Stimulated activated CD4-positive, alpha-beta T cell treated with anti-CD3 and anti-CD28 coated beads, Interleukin-4, amount 100 ng/mL, for 48 hours (primary cell): Measurements from ENCODE around the gene PHLDB2.
A peak's percentile ranks its signal among the peaks of the same experiment; 100 is the strongest.

ENCODE experiments used
- DNase-seq, 2 donors: peaks; one replicate each; pipeline ENCODE4 v3.0.0-alpha.2; 2020; ENCODE audit warnings: low read depth in 2 of 2

The PHLDB2 gene

GRCh38 chr3:111999484-112000324 lies 140.6 kb downstream of the PHLDB2 start:
- no peak for DNase-seq

GRCh38 chr3:112000367-112000771 lies 141.3 kb downstream of the PHLDB2 start:
- DNase-seq, result no peak

- no peak for DNase-seq
Observed at GRCh38 chr3:112000966-112001365, 141.9 kb downstream of the PHLDB2 start.

- DNase-seq, result no peak
Observed at GRCh38 chr3:112001526-112001925, 142.5 kb downstream of the PHLDB2 start.

GRCh38 chr3:112002096-112002971 lies 143.3 kb downstream of the PHLDB2 start:
- DNase-seq, result peak in 1 of 2 donors; percentile 26

GRCh38 chr3:112003321-112004080 lies 144.4 kb downstream of the PHLDB2 start:
- no peak for DNase-seq

- no peak for DNase-seq
Observed at GRCh38 chr3:112004187-112004586, 145.1 kb downstream of the PHLDB2 start.

- DNase-seq, result no peak
Observed at GRCh38 chr3:112004669-112005068, 145.6 kb downstream of the PHLDB2 start.

- no peak for DNase-seq
Observed at GRCh38 chr3:112005091-112005672, 146.1 kb downstream of the PHLDB2 start.

GRCh38 chr3:112007633-112008032 lies 148.6 kb downstream of the PHLDB2 start:
- DNase-seq, result no peak

- no peak for DNase-seq
Observed at GRCh38 chr3:112009670-112010069, 150.6 kb downstream of the PHLDB2 start.

- no peak for DNase-seq
Observed at GRCh38 chr3:112010636-112011035, 151.6 kb downstream of the PHLDB2 start.

GRCh38 chr3:112011376-112011940 lies 152.4 kb downstream of the PHLDB2 start:
- no peak for DNase-seq

GRCh38 chr3:112012205-112012992 lies 153.3 kb downstream of the PHLDB2 start:
- DNase-seq, result no peak

GRCh38 chr3:112013058-112013783 lies 154.2 kb downstream of the PHLDB2 start:
- peak in 1 of 2 donors; percentile 54 for DNase-seq

GRCh38 chr3:112013784-112014143 lies 154.7 kb downstream of the PHLDB2 start:
- DNase-seq, result no peak

GRCh38 chr3:112017091-112017490 lies 158.0 kb downstream of the PHLDB2 start:
- no peak for DNase-seq

GRCh38 chr3:112018712-112019111 lies 159.6 kb downstream of the PHLDB2 start:
- DNase-seq, result no peak

GRCh38 chr3:112019716-112020115 lies 160.7 kb downstream of the PHLDB2 start:
- no peak for DNase-seq

- DNase-seq, result no peak
Observed at GRCh38 chr3:112020674-112021085, 161.6 kb downstream of the PHLDB2 start.
